Amniotic stem cell (primary cell): ENCODE measurements around the gene F3.
"Not testable (repeated sequence)": the region's sequence is repeated elsewhere in the genome, so short reads cannot be mapped to it uniquely, and the experiment has no call there.

Experiments used
- DNase-seq: peaks from one replicate; lab custom pipeline; 2025; lab: John Stamatoyannopoulos, UW

The F3 gene

DNA sequence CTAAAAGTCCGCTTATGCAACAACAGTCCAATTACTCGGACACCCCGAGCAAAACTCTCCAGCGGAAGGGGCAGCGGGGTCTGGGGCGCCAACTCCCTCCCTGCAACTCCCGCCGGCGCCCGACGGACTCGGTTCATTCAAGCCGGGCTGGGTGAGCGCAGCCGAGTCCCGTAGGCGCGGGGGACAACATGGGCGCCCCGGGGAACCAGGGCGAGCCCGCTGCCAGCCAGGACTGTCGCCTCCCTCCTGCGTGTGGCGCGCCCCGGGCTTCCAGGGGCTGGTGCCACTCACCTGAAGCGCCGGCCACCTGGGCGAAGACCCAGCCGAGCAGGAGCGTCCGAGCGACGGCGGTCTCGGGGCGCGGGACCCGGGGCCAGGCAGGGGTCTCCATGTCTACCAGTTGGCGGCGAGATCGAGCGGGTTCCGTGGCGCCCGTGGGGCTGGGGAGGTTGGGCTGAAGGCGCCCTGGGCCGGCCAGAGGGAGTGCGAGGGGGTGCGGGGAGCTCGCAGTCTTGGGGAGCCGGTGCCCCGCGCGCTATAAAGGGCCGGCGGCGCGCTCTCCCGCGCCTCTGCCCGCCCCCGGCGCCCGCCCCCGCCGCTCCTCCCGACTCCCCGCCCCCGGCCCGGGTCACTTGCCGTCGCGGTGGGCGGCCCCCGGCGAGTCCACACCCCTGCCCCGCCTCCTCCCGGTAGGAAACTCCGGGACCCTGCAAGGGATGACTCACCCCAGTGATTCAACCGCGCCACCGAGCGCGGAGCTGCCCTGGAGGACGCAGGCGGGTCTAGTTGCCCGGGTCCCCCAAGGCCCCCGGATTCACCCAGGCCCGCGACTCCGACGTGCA, at the start of gene F3:
TSS of gene F3 (minus strand) at position 514 of the 842 bp plus-strand sequence. CDS start at position 391, 123 bp downstream.
- peak; percentile 72 for DNase-seq

DNA sequence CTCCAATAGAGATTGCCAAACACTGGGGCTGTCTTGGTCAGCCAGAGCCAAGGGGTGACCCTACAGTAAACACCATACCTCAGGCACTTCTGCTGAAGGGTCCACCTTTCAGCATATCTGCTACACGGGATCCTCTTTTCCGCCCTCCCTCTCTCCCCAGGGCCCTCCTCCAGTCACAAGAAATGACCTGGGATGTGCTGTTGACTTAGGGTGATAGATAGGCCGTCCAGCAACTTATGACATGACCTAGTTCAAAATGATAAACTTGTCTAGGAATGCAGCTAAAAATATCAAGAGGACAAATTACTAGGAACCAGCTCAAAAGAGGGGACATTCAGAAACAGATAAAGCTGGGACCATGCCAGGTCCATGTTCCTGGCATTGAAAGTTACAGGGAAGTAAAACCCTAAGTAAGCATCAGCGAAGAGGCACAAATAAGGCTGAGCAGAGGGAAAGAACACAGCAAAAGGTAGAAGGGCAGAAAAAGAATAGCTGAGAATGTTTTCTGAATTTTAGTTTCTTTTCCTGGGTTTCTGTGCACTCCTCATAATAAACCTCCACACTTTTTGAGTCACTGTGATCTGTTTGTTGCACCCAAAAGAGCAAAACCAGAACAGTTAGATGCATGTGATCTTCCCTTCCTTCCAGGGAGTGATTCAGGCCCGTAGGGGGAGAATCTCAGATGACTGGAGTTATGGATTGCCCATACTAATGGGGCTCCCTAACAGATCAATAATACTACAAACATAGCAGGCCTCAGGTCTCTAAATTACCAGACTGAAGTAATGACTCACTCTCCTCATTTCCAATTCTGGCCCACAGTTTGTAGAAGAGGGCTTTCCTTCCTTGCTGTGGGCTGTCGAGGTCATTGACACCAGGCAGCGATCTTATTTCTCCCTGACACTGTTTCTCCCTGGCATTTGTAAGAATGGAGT, 48.9 kb upstream of the F3 start:
- no peak for DNase-seq

DNA sequence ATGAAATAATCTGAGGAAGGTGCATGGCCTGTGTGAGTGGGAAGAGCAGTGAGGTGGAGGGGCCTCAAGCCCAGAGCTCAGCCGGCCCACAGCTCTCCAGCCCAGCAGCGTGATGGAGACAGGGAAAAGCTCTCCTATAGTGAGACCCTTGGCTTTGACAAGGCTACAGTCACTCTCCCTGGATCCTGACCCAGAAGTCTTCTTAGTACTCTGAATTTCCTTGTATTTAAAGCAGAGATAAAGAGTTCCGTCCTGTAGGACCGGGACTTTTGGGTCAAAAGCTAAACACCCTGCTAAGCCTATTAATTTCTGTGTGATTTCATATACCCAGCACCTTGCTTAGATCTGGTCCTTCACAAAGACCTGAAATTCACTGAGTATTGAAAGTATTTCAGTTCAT, 48.2 kb upstream of the F3 start:
- no peak for DNase-seq

GRCh38 chr1:94582565-94582964, 41.0 kb upstream of the F3 start:
- DNase-seq: no peak

DNA sequence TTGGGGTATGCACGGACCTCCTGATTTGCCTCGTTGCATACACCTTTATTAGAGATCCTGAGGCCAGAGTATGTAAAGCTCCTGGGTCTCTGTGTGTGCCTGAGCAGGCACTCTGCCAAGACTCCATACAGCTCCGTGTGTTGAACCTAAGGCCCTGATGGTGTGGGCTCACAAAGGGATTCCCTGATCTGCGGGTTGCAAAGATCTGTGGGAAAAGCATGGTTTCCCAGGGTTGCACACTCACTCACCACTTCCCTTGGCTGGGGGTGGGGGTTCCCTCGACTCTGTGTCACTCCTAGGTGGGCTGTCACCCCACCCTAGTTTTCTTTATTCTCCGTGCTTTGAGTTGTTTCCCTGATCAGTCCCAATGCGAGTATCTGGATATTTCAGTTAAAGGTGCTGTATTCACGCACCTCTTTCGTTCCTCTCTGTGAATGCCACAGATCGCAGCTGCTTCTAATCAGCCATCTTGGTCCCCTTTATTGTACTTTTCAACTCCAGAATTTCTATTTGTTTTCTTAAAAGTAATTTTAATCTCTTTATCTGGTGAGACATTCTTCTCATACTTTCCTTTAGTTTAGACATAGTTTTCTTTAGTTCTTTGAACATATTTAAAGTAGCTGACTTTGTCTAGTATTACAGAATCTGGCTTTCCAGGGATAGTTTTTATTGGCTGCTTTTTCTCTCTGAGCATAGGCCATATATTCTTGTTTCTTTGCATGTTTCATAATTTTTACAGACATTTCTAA, 39.0 kb upstream of the F3 start:
- DNase-seq: no peak

DNA sequence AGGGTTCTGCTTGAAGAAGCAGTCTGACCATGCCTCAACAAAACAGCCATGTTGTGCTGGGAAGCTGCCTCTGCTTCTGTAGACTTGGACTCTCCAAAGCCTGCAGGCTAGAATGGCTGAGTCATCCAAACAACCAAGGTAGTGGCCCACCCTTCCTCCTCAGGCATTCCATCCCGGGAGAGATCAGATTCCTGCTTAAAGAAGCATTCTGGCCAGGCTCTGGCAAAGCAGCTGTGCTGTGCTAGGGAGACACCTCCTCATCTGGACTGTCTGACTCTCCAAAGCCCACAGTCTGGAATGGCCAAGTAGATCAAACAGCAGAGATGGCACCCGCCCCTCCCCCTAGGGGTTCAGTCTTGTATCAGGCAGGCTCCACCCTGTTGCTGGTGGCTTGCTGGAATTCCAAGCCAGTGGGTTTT, 38.3 kb upstream of the F3 start:
- DNase-seq: peak; percentile 86

DNA sequence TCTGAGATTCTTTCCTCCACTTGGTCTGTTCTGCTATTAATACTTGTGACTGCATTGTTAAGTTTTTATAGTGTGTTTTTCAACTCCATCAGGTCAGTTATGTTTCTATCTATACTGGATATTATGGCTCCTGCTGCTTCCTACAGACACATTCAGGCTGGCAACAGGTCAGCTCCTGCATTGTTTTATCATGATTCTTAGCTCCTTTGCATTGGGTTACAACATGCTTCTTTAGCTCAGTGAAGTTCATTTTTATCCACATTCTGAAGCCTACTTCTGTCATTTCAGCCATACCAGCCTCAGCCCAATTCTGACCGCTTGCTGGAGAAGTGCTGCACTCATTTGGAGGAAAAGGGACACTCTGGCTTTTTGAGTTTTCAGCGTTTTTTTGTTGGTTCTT, 37.3 kb upstream of the F3 start:
- no peak for DNase-seq

GRCh38 chr1:94573917-94574316, 32.4 kb upstream of the F3 start:
- DNase-seq: not testable (repeated sequence)

DNA sequence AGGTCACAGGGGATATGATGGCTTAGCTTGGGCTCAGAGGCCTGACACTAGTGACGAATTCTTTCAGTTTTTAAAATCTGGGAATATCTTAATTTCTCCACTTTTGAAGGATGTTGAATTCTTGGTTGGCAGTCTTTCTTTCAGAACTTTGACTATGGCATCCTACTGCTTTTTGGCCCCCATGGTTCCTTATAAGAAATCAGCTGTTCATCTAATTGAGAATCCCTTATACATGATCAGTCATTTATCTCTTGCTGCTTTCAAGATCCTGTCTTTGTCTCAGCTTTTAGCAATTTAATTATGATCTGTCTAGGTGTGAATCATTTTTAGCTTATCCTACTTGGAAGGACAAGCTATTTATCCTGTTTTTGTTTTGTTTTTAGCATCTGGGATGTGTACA, 31.2 kb upstream of the F3 start:
- DNase-seq: no peak

DNA sequence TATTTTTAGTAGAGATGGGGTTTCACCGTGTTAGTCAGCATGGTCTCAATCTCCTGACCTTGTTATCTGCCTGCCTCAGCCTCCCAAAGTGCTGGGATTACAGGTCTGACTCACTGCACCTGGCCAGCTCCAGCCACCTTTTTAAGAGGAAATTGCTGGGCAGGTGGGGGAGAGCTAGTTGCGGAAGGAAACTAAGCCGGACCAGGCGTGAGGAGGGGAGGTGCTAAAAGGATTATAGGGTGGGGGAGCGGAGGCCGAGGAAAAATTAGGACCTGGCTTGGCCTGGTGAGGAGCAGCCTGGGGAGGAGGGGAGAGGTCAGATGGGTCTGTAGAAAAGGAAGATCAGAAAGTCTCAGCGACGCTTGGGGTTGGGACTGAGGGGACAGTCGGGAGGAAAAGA, 29.4 kb upstream of the F3 start:
- not testable (repeated sequence) for DNase-seq

DNA sequence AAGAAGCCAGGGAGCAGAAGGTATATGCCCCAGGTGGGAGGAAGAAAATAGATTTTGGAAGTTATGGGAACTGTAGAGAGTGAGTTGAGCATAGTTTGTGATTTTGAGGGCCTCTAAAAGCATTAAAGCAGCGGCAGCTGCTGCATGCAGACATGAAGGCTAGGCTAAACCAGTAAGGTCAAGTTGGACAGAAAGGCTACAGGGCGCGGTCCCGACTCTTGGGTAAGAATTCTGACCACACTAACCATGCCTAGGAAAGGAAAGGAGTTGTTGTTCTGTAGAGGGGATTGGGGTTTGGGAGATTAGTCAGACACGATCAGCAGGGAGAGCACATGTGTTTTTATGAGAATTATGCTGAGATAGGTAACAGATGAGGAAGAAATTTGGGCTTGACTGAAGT, 27.2 kb upstream of the F3 start:
- DNase-seq: not testable (repeated sequence)

DNA sequence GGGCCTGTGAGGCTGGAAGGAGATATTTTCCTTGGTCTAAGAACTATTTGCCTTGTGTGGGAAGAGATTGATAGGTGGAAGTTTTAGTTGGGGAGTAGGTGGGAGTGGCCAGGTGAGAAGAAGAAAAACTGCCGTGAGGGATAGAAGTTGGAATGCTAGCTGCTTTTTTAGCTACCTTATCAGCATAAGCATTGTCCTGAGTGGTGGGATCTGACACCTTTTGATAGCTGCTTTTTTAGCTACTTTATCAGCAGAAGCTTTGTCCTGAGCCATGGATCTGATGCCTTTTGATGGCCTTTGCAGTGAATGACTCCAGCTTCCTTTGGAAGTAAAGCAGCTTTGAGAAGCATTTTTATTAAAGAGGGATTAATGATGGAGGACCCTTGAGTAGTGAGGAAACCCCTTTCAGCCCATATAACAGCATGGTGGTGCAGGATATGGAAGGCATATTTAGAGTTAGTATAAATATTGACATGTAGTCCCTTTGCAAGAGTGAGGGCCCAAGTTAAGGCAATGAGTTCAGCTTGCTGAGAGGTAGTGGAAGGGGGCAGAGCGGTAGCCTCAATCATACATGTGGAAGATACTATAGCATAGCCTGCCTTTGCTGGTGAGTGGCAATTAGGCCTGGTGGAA, 26.5 kb upstream of the F3 start:
- DNase-seq: not testable (repeated sequence)

DNA sequence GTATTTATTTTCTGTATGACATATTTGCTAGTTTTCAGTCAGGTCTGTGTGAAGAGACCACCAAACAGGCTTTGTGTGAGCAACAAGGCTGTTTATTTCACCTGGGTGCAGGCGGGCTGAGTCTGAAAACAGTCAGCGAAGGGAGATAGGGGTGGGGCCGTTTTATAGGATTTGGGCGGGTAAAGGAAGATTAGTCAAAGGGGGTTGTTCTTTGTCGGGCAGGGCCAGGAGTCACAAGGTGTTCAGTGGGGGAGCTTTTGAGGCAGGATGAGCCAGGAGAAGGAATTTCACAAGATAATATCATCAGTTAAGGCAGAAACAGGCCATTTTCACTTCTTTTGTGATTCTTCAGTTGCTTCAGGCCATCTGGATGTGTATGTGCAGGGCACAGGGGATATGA, 24.9 kb upstream of the F3 start:
- DNase-seq: not testable (repeated sequence)

GRCh38 chr1:94565901-94566300, 24.3 kb upstream of the F3 start:
- no peak for DNase-seq

GRCh38 chr1:94562519-94563260, 21.1 kb upstream of the F3 start:
- no peak for DNase-seq

DNA sequence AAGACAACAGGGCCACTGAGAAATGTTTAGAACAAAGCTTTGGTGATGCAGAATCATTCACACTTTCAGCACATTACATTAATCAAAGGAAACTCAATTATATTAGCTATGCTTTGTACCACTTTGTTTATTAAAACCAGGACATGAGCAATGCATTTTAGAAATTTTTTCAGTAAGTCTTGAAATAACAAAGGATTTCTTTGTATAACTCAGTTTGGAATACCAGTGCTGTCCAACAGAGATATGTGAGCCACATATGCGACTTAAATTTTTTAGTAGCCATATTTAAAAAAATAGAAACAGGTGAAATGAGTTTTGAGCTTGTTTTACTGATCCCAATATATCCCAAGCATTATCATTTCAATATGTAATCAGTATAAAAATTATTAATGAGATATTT, 18.8 kb upstream of the F3 start:
- no peak for DNase-seq

DNA sequence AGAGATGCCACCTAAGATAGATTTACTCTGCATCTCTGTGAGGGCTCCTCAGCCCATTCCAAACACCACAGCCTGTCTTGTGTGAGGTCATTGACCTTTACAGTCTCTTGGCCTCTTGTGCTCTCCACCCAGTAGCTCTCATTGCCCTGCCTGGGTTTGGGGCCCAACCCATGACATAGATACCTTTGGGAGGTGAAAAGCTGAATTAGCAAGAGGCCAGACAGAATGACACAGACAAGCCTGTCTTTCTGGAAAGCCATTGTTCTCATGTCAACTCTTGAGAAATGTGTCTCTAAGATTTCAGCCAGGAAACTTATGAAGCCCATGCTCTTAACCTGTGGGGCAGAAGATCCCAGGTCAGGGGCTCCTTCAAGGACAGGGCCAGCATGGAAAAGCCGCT, 18.4 kb upstream of the F3 start:
- DNase-seq: no peak

DNA sequence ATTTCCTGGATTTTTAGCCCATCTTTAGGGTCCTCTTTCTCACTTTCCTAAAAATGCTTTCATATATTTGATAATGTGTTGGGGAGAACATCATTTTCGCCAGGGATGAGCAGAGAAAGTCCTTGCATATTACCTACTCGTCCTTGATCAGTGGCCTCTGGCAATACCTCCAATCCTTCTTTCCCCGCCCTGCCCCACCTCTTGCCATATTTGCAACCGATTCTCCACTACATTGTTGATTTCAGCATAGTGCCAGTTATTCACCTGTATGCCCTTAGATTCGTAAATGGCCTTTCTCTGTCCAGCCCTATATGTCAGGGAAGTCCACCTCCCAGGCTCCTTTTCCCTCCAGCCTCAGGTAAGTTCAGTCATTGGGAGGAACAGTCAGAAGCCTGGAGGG, 13.5 kb upstream of the F3 start:
- no peak for DNase-seq

- DNase-seq: no peak
These were observed 13.0 kb upstream of the F3 start for GRCh38 chr1:94554580-94554979.

GRCh38 chr1:94553931-94554330, 12.4 kb upstream of the F3 start:
- no peak for DNase-seq

GRCh38 chr1:94553323-94553730, 11.8 kb upstream of the F3 start:
- DNase-seq: no peak
